Keratinocyte (primary cell): ENCODE results near the gene ADRB2. TPM values are rescaled to one million over a fixed set of nuclear protein-coding genes. Genes with fewer than 3 reads are reported as not detected.
A peak's percentile ranks its signal among the peaks of the same experiment; 100 is the strongest.

ENCODE experiments used
- DNase-seq: peaks from one replicate; pipeline ENCODE4 v3.0.0-alpha.2; 2011; ENCODE audit warnings: low read depth, missing footprints, low spot score
- FAIRE-seq: peaks from 2 replicates; lab custom pipeline; 2011; peaks lifted over from hg19 to GRCh38; lab: Jason Lieb, UNC
- H2AFZ ChIP-seq: 2 replicates; pipeline ENCODE4 v1.6.0; 2012; ENCODE audit warnings: low read length, control low read depth, inconsistent platforms; ENCODE audit not compliant: control insufficient read depth
- H3K27ac ChIP-seq: 2 replicates; pipeline ENCODE4 v1.5.1; 2011; ENCODE audit warnings: low read length; ENCODE audit not compliant: control insufficient read depth, insufficient read depth
- H3K27me3 ChIP-seq: 3 replicates; pipeline ENCODE4 v1.6.0; 2011; ENCODE audit warnings: low read length; ENCODE audit not compliant: control insufficient read depth, insufficient read depth; ENCODE audit errors: extremely low read depth
- H3K36me3 ChIP-seq, 2 experiments: 2 replicates in 1 of 2; 3 replicates in 1 of 2; pipeline ENCODE4 v1.5.1; 2011; ENCODE audit warnings: low read length in 2 of 2, mild to moderate bottlenecking in 1 of 2; ENCODE audit not compliant: control insufficient read depth in 2 of 2, insufficient read depth in 2 of 2; ENCODE audit errors: extremely low read depth in 1 of 2
- H3K4me1 ChIP-seq: 3 replicates; pipeline ENCODE4 v1.5.1; 2011; ENCODE audit warnings: low read length; ENCODE audit not compliant: control insufficient read depth, insufficient read depth; ENCODE audit errors: extremely low read depth
- H3K4me2 ChIP-seq: 3 replicates; pipeline ENCODE4 v1.6.0; 2011; ENCODE audit warnings: low read depth, low read length; ENCODE audit not compliant: control insufficient read depth, insufficient read depth; ENCODE audit errors: extremely low read depth
- H3K4me3 ChIP-seq, 3 experiments: fragments of 200-600 bp in 1 of 3; sonication (generic) in 1 of 3; 2 replicates in 2 of 3; 3 replicates in 1 of 3; pipeline ENCODE4 v1.5.1; 2011 to 2016; ENCODE audit warnings: low read length in 3 of 3, mild to moderate bottlenecking in 3 of 3, control low read depth in 2 of 3, inconsistent platforms in 1 of 3, low read depth in 1 of 3, mixed read lengths in 1 of 3, mixed run types in 1 of 3, moderate library complexity in 1 of 3; ENCODE audit not compliant: control insufficient read depth in 2 of 3, insufficient read depth in 2 of 3; ENCODE audit errors: extremely low read depth in 1 of 3
- H3K79me2 ChIP-seq: 2 replicates; pipeline ENCODE4 v1.6.0; 2012; ENCODE audit warnings: low read length; ENCODE audit not compliant: control insufficient read depth, insufficient read depth
- H3K9ac ChIP-seq: 3 replicates; pipeline ENCODE4 v1.6.0; 2011; ENCODE audit warnings: low read length; ENCODE audit not compliant: control insufficient read depth, insufficient read depth; ENCODE audit errors: extremely low read depth
- H3K9me1 ChIP-seq: 3 replicates; pipeline ENCODE4 v1.6.0; 2011; ENCODE audit warnings: low read length; ENCODE audit not compliant: control insufficient read depth, insufficient read depth; ENCODE audit errors: extremely low read depth
- H3K9me3 ChIP-seq: 2 replicates; pipeline ENCODE4 v1.5.1; 2012; ENCODE audit warnings: low read depth, low read length; ENCODE audit not compliant: control insufficient read depth
- H4K20me1 ChIP-seq: 3 replicates; pipeline ENCODE4 v1.6.0; 2011; ENCODE audit warnings: low read length; ENCODE audit not compliant: control insufficient read depth, insufficient read depth; ENCODE audit errors: extremely low read depth
- CTCF ChIP-seq, 3 experiments: IDR thresholded peaks in 1 of 3; conservative IDR thresholded peaks in 1 of 3; optimal IDR thresholded peaks in 1 of 3; 2 replicates in 2 of 3; 3 replicates in 1 of 3; pipeline versions ENCODE3 to v1.5.1; 2011; ENCODE audit warnings: low read length in 3 of 3, mild to moderate bottlenecking in 3 of 3, moderate library complexity in 2 of 3, control low read depth in 1 of 3, inconsistent platforms in 1 of 3; ENCODE audit not compliant: insufficient read depth in 2 of 3; ENCODE audit errors: extremely low read depth in 1 of 3
- EZH2 ChIP-seq: IDR thresholded peaks from one replicate; pipeline ENCODE4 v1.6.1; 2012; ENCODE audit warnings: inconsistent platforms, mild to moderate bottlenecking, low read length, moderate library complexity
- dilution Hi-C: fragments of 300-500 bp; cut with MboI; formaldehyde crosslinking; loops from one replicate; pipeline ENCODE4 v1.7.0; 2020; ENCODE audit warnings: low sequenced_read_pairs; ENCODE audit not compliant: extremely low pct_ligation_motif_present
- polyA plus RNA-seq, 5 experiments: library from polyadenylated mRNA; depleted of rRNA in 3 of 5; stranded (reverse) in 3 of 5; stranded (forward) in 1 of 5; unstranded in 1 of 5; fragments of >200 nt; gene quantifications; 1 replicate in 1 of 5; 2 replicates in 3 of 5; 3 replicates in 1 of 5; pipeline versions ENCODE4 v1.2.1 to v1.2.3, GENCODE V29; 2011 to 2012; ENCODE audit warnings: missing spikeins in 2 of 5, low read depth in 1 of 5, low replicate concordance in 1 of 5

Gene ADRB2
- polyA plus RNA-seq, 1 donor (not counting 4 experiments of a cell fraction or from before 2014, with no cell fraction given): 39.7 TPM

- Histone ChIP-seq H3K9me1 (no peaks in the 10 kb centered on the region), H3K79me2 (no peaks in the 10 kb centered on the region), H3K36me3 (no peaks in the 10 kb centered on the region), H3K9me3 (no peaks in the 10 kb centered on the region), H3K27ac (no peak overlapping the region), H3K4me2 (no peak overlapping the region), H2AFZ (no peak overlapping the region), H3K4me1 (no peaks in the 10 kb centered on the region), H3K4me3 (no peak overlapping the region), H3K9ac (no peak overlapping the region), H4K20me1 (no peaks in the 10 kb centered on the region), H3K27me3 (no peaks in the 10 kb centered on the region)
- no peak for FAIRE-seq
- no peak for DNase-seq
- TF ChIP-seq EZH2: no peak
- no peak for TF ChIP-seq CTCF (optimal IDR thresholded peaks at IDR 0.05 in 1 of 3, IDR thresholded peaks at IDR 0.05 in 1 of 3, conservative IDR thresholded peaks at IDR 0.05 in 1 of 3; ENCODE audit: extremely low read depth in 1 of 3, insufficient read depth in 2 of 3, low read length in 3 of 3)
- dilution Hi-C loops: no loop called here
Measured at GRCh38 chr5:148817606-148818005, 8.8 kb upstream of the ADRB2 start.

GRCh38 chr5:148820461-148821395 lies 5.7 kb upstream of the ADRB2 start:
- H3K79me2 ChIP-seq: no peaks in the 10 kb centered on the region
- H3K4me3 ChIP-seq: no peak overlapping the region
- H3K9me1 ChIP-seq: no peaks in the 10 kb centered on the region
- H3K9me3 ChIP-seq: no peaks in the 10 kb centered on the region
- TF ChIP-seq EZH2 (no peak), CTCF (optimal IDR thresholded peaks at IDR 0.05 in 1 of 3, IDR thresholded peaks at IDR 0.05 in 1 of 3, conservative IDR thresholded peaks at IDR 0.05 in 1 of 3; ENCODE audit: extremely low read depth in 1 of 3, insufficient read depth in 2 of 3, low read length in 3 of 3) (peak; percentile 46 to 80 (median 69))
- H3K9ac ChIP-seq: no peak overlapping the region
- dilution Hi-C loops: no loop called here
- no peak overlapping the region for H3K27ac ChIP-seq
- H2AFZ ChIP-seq: no peak overlapping the region
- peak; percentile 87 for FAIRE-seq
- H3K36me3 ChIP-seq: no peaks in the 10 kb centered on the region
- no peaks in the 10 kb centered on the region for H4K20me1 ChIP-seq
- H3K4me2 ChIP-seq: no peak overlapping the region
- H3K4me1 ChIP-seq: peaks cover 7% of the 10 kb centered on the region
- no peaks in the 10 kb centered on the region for H3K27me3 ChIP-seq
- no peak for DNase-seq
